NCI-H2029 treated with DMSO at 0.1 percent for 48 hours (cell line): Measurements from ENCODE around the gene PRX.
A peak's percentile ranks its signal among the peaks of the same experiment; 100 is the strongest.
"Not testable (repeated sequence)": the region's sequence is repeated elsewhere in the genome, so short reads cannot be mapped to it uniquely, and the experiment has no call there.

Experiments used
- DNase-seq: peaks from one replicate; lab custom pipeline; 2025; lab: John Stamatoyannopoulos, UW

Gene PRX

DNA sequence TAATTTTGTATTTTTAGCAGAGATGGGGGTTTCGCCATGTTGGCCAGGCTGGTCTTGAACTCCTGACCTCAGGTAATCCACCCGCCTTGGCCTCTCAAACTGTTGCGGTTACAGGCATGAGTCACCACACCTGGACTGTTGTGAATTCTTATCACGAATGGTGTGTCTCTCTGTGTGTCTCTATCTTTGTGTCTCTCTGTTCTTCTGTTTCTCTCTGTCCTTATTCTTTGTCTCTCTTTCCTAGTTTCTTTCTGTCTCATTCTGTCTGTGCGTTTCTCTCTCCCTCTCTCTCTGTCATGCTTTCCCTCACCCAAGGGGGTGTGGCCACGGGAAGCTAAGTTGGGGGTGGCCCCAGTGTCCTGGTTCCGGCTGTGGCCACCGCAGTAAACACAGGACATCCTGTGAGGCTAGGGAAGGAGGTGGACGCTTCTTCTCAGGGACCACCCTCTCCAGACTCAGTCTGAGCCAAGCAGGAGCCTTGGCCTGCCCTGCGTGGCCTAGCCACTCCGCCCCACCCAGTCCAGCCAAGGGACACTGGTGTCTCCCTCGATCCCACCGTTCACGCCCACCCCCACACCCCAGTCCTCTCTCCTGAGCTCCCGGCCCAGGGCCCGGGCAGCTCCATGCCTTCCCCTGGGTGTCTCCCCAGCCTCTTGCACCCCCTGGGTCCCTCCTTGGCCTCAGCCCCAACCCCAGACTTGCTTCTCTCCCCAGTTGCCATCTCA lies 3.9 kb upstream of the PRX start:
- DNase-seq: no peak

DNA sequence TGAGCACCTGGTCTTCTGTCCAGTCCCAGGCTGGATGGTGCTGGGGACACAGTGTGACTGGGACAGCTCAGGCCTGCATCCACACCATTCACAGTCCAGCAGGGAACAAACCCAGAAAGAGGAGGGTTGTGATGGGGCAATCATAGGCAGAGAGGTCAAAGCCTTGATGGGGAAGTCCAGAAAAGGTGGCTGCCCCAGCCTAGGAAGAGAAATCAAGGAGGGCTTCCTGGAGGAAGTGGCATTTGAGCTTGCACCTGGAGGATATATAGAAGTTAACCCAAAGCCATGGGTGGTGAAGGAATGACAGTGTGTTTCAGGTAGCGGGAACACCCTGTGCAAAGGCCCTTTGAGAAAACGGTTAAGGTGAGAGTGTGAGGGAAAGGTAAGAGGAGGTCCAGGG lies 2.6 kb upstream of the PRX start:
- DNase-seq: no peak

DNA sequence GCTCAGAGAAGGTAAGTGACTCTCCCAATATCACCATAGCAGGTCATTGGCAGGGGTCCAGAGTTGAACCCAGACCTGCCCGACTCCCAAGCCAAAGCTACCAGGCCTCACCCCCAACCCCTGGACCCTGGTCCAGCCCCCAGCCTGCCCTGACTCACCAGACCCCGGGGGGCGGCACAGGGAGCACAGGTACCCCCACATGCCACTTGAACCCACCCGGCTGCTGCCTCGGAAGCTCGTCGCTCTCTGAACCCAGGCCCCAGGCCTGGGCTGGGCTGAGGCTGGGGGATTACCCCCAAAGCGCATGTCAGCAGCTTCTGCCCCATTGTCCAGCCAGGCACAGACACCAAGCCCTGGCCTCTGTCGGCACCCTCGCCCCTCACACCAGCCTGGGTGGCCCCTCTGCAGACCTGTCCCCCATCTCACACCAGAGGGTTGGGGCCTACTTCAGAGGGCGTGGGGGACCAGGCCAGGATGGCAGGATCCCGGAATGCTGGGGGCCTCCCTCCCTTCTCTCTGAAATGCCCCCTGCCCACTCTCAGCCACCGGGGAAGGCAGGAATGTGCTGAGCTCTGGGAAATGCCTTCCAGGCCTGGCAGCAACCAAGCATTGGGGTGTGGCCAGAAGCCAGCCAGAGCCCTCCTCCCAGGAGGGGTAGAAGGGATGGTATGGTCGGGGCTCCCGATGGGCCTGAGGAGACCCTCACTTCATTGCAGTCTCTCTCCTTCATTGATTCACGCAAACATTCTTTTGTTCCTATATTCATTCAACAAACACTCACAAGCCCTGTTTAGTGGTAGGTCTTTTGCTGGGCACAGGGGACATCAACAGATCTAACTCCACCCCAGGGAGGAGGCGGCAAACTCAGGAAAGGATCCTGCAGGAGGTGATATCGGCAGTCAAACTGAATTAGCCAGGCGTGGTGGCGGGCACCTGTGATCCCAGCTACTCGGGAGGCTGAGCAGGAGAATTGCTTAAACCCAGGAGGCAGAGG lies 1.7 kb upstream of the PRX start:
- no peak for DNase-seq

DNA sequence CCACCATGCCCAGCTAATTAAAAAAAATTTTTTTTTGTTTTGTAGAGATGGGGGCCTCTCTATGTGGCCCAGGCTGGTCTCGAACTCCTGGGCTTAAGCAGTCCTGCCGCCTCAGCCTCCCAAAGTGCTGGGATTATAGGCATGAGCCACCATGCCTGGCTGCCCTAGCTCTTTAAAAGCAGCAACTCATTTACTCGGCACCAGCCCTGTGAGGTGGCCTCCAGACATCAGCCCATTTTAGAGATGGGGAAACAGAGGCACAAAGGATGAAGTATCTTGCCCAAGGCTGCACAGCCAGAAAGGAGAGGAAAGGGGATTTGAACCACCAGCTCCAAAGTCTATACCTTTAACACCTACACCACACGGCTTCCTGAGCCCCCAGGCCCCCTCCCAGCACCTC lies 312 bp downstream of the PRX start:
- DNase-seq: no peak

DNA sequence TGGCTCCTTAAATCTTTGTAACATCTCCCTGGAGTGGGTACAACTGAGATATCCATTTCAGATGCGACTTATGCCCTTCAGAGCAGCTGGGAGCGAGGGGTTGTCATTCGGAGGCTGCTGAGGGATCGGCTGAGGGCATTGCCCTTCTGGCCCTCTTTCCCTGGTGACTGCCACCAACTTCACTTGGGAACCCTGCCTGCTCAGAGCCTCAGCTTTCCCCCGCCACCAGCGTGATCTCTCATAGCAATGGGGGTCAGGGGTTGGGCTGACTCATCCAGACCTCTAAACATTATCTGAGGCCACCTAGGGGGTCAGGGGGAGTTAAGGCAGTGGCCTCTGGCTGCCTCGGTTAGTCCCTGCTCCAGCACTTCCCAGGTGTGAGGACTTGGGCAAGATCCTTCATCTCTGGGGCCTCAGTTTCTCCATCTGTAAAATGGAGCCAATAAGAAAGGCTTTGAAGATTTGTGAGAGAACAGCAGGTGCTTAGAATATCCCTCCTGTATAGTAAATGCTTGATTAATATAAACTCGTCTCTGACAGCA lies 1.1 kb downstream of the PRX start:
- no peak for DNase-seq

DNA sequence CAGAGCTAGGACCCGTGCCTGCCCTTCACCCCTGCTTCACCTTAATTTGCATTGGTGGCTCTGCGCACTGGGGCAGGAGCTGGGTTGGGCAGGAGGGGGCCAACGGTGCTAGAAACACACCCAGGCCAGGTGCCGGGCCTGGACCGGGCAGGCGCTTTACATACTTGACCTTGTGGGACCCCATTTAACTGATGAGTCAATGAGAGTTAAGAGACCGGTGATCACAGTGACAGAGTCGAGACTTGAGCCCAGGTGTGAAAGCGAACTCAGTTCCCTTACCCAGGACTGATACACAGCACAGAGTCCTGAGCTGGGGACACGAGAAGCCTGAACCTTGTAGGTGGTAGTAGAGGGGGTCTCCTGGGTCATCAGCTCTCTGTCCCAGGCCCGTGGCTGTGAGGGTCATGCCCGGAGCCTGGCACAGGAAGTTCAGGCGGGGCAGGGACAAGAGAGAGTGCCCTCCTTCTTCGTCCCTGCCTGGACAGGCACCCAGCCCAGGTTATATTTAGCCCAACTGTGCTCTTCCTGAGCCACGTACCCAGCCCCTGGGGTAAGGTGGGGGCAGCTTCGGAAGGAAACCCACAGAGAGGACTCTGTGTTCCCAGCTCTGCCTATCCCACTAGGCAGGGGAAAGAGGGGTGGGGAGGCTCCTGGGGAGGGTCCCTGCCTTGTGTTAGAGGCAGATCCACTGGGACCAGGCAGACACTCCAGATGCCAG lies 1.9 kb downstream of the PRX start:
- DNase-seq: no peak

DNA sequence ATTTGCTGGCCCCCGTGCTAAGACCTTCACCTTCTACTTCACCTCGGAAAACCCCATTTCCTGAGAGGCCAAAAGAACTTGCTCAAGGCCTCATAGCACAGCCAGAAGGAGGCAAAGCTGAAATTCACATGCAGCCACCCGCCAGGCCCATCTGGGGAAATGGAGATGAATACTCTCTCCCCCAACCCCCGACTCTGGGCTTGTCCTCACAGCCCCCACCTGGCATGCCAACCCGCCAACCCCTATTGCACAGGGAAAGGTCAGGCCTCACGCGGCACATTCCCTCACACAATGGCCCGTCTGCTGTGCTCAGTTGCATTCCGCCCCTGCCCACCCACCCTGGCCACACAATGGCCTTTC lies 3.2 kb downstream of the PRX start:
- no peak for DNase-seq

DNA sequence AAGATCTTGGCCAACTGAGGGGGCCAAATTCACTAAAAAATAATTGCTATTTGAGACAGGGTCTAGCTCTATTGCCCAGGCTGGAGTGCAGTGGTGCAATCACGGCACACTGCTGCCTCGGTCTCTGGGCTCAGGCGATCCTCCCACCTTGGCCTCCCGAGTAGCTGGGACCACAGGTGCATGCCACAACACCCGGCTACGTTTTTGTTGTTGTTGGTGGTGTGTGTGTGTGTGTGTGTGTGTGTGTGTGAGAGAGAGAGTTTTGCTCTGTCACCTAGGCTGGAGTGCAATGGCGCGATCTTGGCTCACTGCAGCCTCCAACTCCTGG lies 4.6 kb downstream of the PRX start:
- not testable (repeated sequence) for DNase-seq

DNA sequence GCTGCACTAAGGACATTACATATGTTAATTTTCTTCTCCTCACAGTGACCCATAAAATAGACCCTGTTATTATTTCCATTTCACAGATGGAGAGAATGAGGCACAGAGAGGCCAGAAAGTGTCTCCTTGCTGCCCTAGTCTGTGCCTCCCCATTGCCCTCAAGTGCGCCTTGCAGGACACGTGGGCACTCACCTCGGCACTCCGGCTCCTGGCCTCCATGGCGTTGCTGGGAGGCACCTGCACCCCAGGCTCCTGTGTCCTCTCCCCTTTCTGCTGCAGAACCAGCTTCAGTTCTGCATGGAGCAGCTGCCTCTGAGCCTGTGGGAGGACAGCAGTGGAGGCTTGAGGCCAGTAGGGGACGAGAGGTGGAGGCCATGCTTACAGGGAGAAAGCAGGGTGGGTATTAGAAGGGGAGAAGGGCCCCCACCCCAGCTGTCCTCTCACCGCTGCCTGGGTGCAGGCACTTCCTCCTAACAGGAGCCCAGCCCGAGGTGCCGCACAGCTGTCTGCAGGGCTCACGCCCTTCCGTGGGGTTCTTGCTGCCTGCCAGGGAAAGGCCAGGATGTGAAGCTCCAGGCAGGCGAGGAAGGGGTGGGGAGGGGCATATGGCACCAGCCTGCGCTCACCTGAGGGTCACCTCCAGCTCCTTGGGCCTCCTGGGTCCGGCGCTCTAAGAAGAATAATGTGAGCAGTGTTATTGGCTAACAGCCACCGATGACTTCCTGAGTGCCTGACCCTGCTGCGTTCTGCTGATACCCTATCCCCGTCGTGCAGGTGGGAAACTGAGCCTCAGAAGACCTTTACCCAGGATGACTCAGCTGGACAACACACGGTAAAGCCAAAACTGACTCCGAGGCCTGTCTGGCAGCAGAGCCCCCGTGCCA lies 5.2 kb downstream of the PRX start:
- no peak for DNase-seq

DNA sequence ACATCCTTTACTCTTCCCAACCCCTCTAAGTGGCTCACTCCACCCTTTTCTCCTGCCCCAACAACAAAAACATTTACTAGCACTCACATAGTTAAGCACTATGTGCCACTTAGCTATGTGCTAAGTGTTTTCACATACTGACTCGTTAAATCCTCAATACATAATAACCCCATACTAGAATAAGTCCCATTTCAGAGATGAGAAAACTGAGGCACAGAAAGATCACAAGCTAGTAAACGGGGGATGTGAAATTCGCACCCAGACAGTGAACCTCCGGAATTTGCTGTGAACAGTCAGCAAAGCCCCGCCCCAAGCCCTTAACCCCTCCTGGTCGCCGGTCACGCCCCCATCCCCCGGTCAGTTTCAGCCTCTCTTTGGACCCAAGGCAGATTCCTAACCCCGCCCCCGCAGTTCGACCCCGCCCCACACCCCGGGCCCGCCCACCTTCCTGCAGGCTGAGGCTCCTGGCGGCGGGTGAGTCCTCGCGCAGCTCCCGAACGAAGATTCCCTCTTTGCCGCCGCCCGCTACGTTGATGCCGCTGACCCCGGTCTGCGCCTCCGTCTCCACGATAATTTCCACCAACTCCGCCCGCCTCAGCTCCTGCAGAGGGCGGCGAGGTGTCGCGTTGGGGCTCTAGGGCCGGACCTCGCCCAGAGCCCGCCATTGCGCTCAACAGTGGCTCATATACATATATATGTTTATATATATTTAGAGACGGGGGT lies 9.8 kb downstream of the PRX start:
- DNase-seq: peak; percentile 19

DNA sequence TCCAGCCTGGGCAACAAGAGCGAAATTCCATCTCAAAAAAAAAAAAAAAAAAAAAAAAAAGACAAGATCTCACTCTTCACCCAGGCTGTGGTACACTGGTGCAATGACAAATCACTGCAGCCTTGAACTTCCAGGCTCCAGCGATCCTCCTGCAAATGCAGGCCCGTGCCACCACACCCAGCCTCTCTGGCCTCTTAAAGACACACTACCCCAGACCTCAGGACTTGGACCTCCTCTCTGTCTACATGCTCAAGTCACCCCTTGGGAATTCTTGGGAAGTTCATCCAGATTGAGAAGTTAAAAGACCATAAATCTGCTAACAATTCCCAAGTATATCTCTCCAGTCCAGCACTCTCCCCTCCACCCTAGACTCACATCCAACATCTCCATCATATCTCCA lies 12.6 kb downstream of the PRX start:
- no peak for DNase-seq

DNA sequence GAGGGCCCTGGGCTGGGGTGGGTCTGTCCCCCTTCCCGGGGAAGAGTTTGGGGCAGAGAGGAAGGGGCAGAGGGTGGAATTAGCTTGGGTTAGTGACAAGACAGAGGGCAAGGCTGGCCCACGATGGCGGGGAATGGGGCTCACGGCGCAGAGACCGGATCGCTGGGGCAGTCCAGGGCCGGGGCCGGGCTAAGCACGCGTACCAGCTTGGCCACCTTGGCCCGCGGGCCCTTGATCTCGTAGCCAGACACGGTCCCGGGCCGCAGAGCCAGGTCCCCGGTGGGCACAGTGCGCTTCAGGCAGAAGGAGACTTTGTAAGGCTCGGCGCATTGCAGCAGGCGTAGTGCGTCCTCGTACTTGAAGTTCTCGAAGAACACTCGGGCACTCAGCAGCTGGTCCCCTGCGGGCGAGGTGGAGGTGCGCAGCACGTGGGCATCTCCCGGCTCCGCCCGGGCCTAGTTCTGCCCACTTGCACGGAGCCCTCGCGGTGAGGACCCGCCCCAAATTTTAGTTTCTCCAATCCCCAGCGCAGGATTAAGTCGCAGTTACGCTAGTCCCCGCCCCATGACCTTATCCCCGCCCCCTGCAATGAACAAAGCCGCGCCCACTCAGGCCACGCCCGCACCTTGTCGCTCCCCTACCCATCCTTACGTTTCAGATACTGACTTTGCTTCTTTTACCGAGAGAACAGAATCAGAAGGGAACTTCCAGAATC lies 14.6 kb downstream of the PRX start:
- DNase-seq: no peak

DNA sequence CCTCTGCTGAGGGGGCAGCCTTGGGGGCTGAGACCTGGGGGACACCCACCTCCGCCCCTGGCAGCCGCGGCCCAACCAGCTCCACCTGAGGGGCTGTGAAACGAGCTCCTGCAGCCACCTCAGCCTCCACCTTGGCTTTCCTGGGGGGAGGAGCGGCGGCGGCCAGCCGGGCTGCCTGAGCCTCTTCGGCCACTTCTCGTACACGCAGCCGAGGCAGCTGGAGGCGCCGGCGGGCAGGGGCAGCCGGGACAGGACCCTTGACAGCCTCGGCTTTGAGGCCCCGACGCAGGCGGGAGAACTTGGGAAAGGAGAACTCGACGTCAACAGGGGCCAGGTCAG lies 15.6 kb downstream of the PRX start:
- no peak for DNase-seq

DNA sequence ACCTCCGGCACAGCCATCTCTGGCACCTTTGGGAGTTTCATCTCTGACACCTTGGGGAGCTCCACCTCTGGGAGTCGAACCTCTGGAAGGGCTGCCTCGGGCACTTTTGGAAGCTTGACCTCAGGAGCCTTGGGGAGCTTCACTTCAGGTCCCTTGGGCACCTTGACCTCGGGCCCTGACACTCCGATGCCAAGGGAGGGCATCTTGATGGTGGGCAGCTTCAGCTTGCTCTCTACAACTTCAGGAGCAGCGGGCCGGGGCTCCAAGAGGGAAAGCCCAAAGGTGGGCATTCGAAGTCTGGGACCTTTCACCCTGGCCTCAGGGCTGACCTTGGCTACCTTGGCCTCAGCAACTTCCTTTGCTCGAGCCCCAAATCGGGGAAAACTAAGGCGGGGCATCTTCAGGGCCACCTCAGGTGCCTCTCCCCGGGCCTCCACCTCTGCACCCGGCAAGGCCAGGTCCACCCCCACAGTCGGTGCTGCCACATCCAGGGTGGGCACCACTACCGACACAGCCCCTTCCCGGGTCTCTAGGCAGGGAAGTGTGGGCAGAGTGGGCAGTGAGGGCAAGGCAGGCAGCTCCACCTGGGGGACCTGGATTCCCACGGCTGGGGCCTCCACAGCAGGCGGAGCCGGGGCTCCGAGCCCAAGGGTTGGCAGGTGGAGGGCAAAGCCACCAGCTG lies 16.2 kb downstream of the PRX start:
- no peak for DNase-seq

DNA sequence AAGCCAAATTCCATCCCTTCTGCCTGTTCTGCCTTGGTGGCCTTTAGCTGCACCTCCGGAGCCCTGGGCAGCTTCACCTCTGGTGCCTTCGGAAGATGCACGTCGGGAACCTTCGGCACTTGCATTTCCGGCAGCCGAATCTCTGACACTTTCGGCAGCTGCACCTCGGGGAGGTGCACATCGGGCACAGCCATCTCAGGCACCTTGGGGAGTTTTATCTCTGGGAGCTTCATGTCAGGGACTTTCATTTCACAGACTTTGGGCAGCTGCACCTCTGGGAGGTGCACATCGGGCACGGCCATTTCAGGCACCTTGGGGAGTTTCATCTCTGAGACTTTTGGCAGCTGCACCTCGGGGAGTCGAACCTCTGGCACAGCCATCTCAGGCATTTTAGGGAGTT lies 17.2 kb downstream of the PRX start:
- DNase-seq: no peak

DNA sequence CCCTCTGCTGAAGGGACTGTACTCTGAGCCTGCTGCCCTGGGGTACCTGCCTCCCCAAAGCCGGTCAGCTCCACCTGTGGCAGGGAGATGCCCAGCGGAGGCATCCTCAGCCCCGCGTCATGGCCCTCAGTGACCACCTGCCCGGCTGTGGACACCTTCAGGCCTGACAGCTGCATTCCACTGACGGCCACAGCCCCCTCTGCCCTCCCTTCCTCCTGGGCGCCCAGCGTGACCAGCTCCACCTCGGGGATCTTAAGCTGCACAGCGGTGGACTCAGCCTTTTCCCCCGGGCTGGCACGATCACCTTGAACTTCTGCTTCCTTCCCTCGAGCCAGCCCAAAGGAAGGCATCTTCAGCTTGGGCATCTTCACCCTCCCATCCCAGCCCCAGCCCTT lies 18.4 kb downstream of the PRX start:
- DNase-seq: no peak

DNA sequence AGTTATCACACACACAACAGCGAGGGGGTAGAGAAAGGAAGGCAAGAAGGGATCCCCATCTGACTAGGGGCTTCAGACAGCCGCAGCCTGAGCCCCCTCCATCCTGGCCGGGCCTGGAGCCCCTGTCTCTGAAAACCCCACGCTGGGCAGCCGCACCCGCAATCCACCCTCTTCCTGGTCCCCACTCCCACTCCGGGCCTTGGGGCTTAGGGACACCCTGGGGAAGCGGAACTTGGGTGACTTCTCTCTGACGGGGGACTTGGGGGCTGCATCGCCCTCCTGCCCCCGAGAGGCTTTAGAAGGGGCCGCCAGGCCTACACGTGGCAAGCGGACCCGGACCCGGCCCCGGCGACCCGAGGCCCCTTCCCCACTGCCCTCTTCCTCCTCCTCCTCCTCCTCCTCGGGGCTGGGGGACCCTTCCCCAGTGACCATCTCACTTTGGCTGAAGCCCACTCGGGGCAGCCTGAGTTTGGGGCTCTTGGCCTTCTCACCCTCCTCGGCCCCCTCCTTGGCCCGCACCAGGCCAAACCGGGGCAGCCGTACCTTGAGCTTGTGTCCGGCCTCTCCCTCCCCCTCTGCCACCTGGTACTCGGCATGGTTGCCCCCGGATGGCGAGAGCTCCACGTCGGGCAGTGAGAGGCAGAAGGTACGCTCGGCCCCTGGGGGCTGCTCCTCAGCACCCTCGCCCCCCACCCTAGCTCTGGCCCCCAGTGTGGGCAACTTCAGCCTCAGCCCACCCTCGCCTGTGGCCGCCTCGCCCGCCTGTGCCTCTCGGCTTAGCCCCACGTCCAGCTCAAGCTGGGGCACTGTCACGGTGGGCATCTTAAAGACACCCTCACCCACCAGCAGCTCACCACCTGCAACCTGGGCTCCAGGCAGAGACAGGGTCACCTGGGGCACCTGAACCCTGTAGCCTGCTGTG lies 19.0 kb downstream of the PRX start:
- no peak for DNase-seq

DNA sequence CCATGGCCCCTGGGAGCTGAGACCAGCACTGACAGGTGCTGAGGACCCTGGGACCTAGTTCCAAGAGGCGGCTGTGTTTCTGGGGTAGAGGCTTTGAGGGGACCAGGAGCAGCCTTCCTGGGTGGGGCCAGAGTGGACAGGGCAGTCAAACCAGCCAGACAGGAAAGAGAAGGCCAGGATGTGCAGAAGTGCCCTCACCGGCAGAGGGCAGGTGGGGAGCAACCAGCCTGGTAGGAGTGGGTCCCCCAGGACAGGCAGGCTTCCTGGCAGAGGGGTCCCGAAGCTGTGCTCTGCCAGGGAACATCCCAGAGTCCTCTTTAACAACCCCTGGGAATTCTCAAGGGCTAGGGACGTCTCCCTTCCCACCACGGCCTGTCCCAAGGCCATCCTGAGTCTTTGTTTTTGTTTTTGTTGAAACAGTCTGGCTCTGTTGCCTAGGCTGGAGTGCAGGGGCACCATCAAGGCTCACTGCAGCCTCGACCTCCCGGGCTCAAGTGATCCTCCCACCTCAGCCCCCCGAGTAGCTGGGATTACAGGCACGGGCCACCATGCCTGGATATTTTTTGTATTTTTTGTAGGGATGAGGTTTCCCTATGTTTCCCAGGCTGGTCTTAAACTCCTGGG lies 20.2 kb downstream of the PRX start:
- no peak for DNase-seq
